AG04449 (cell line): ENCODE results near the gene TNRC18.

Experiments used
- CTCF ChIA-PET: fragments of 350-600 bp; formaldehyde crosslinking; extraction: SDS; loops from one replicate; lab custom pipeline; 2021; ENCODE audit warnings: antibody characterized with exemption; lab: Yijun Ruan, JAX
- POLR2A ChIA-PET: fragments of 400-600, 350-600 bp; formaldehyde crosslinking; extraction: SDS; loops from one replicate; lab custom pipeline; 2020; ENCODE audit warnings: antibody characterized with exemption, inconsistent platforms; lab: Yijun Ruan, JAX
- DNase-seq: peaks from one replicate; pipeline ENCODE4 v3.0.0-alpha.2; 2010; ENCODE audit warnings: low read depth, low spot score
- H3K4me3 ChIP-seq: 2 replicates; pipeline ENCODE4 v1.5.1; 2011; ENCODE audit warnings: low read depth, mild to moderate bottlenecking, control low read depth, low read length
- CTCF ChIP-seq: IDR thresholded peaks from one replicate; pipeline ENCODE4 v1.5.1; 2011; ENCODE audit warnings: mild to moderate bottlenecking, moderate library complexity, low read length, control low read depth, inconsistent platforms; ENCODE audit not compliant: insufficient read depth; ENCODE audit errors: missing control alignments

The TNRC18 gene

GRCh38 chr7:5381071-5381772, 42.4 kb downstream of the TNRC18 start:
- no peak overlapping the region for H3K4me3 ChIP-seq
- DNase-seq = no peak
- POLR2A ChIA-PET = no interaction called here
- CTCF ChIA-PET = no interaction called here
- no peak for TF ChIP-seq CTCF

GRCh38 chr7:5380350-5381070, 43.1 kb downstream of the TNRC18 start:
- no peak for DNase-seq
- no peak for TF ChIP-seq CTCF
- CTCF ChIA-PET = no interaction called here
- no peak overlapping the region for H3K4me3 ChIP-seq
- POLR2A ChIA-PET = interaction anchor here (0.7 kb wide), 1 partner anchor 42 kb away, joined by 3 read pairs; no protein-coding TSS in a partner anchor

- H3K4me3 ChIP-seq = no peak overlapping the region
- CTCF ChIA-PET = no interaction called here
- no peak for DNase-seq
- POLR2A ChIA-PET = no interaction called here
- TF ChIP-seq CTCF = no peak
Observed at GRCh38 chr7:5379546-5379945, 44.1 kb downstream of the TNRC18 start.

- TF ChIP-seq CTCF = no peak
- no peak for DNase-seq
- H3K4me3 ChIP-seq = no peak overlapping the region
- ChIA-PET POLR2A (no interaction called here), CTCF (interaction anchor here (0.6 to 2.0 kb wide), 3 partner anchors 11 to 182 kb away, joined by 3 to 11 read pairs (median 3); no protein-coding TSS in a partner anchor)
Observed at GRCh38 chr7:5377816-5378215, 45.8 kb downstream of the TNRC18 start.

GRCh38 chr7:5377279-5377678, 46.4 kb downstream of the TNRC18 start:
- H3K4me3 ChIP-seq = no peak overlapping the region
- ChIA-PET POLR2A (no interaction called here), CTCF (interaction anchor here (0.6 to 2.0 kb wide), 2 partner anchors 10 to 12 kb away, joined by 3 to 11 read pairs; no protein-coding TSS in a partner anchor)
- TF ChIP-seq CTCF = no peak
- no peak for DNase-seq

- DNase-seq = no peak
- ChIA-PET POLR2A (no interaction called here), CTCF (interaction anchor here (2.7 kb wide), 1 partner anchor 10 kb away, joined by 29 read pairs; no protein-coding TSS in a partner anchor)
- TF ChIP-seq CTCF = no peak
- no peak overlapping the region for H3K4me3 ChIP-seq
Observed at GRCh38 chr7:5375925-5376324, 47.7 kb downstream of the TNRC18 start.
